GM20000 (cell line): Measurements from ENCODE around the gene TMEM128.
"Not testable (repeated sequence)": the region's sequence is repeated elsewhere in the genome, so short reads cannot be mapped to it uniquely, and the experiment has no call there.

Experiments used
- DNase-seq: peaks from one replicate; pipeline ENCODE4 v3.0.0; 2012; ENCODE audit warnings: low spot score
- CTCF ChIP-seq: IDR thresholded peaks from 2 replicates; pipeline ENCODE4 v1.5.1; 2012; ENCODE audit warnings: mild to moderate bottlenecking, control low read depth; ENCODE audit errors: extremely low read depth, missing control alignments

Gene TMEM128

GRCh38 chr4:4206204-4206603 lies 41.8 kb downstream of the TMEM128 start:
- no peak for TF ChIP-seq CTCF
- DNase-seq: no peak

- no peak for DNase-seq
- TF ChIP-seq CTCF: no peak
Measured at GRCh38 chr4:4204401-4204745, 43.6 kb downstream of the TMEM128 start.

DNA sequence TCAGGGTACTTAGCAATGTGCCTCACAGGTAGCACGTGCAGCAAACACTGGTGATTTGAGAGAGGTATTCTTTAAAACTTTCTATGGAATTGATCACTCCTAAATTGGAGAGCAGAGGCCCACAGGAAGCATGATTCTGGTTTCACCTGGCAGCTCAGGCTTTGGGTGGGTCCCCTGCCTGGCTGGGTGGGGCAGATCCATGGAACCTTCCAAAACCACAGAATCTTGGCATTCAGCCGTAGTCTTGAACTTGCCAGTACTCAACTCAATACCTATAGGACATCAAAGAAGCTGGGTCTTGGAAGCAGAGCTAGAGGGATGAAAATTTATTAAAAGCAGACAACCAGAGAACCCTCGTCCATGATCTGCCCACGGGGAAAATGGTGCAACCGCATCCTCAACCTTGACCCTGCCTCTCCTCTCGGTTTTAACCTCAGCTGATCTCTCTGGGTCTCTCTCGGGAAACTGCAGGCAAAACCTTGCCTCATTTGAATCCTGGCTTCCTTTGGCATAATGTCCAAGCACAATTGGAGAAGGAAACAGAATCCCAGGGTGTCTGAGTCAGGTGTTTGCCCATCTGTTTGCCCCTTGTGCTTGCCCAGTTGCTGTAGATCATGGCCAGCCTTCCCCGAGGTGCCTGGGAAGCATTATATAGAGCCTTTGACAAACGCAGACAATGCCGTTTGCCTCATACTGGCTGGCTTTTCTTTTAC lies 44.2 kb downstream of the TMEM128 start:
- DNase-seq: no peak
- no peak for TF ChIP-seq CTCF

- no peak for TF ChIP-seq CTCF
- DNase-seq: no peak
Measured at GRCh38 chr4:4202510-4202909, 45.5 kb downstream of the TMEM128 start.

- TF ChIP-seq CTCF: no peak
- no peak for DNase-seq
Measured at GRCh38 chr4:4200624-4201023, 47.4 kb downstream of the TMEM128 start.

- no peak for DNase-seq
- no peak for TF ChIP-seq CTCF
Measured at GRCh38 chr4:4195354-4195753, 52.7 kb downstream of the TMEM128 start.

GRCh38 chr4:4188557-4188956 lies 59.5 kb downstream of the TMEM128 start:
- DNase-seq: not testable (repeated sequence)
